Activated naive CD4-positive, alpha-beta T cell treated with anti-CD3 and anti-CD28 coated beads for 36 hours (primary cell): Measurements from ENCODE around the gene ACAP2. TPM values are rescaled to one million over a fixed set of nuclear protein-coding genes. Genes with fewer than 3 reads are reported as not detected.

Source experiments
- CTCF ChIA-PET: fragments of 350-600 bp; sonication (Branson Sonifier 250); formaldehyde crosslinking; loops from one replicate; lab custom pipeline; 2021; ENCODE audit warnings: antibody characterized with exemption; lab: Charles Lee
- DNase-seq: peaks from one replicate; pipeline ENCODE4 v3.0.0-alpha.2; 2020
- H3K27ac Mint-ChIP-seq: one replicate; pipeline ENCODE4 v1.8.0; 2021; ENCODE audit warnings: mild to moderate bottlenecking, mixed read lengths
- H3K27me3 Mint-ChIP-seq: one replicate; pipeline ENCODE4 v1.8.0; 2021; ENCODE audit warnings: low read depth, mixed read lengths
- H3K36me3 Mint-ChIP-seq: one replicate; pipeline ENCODE4 v1.8.0; 2021; ENCODE audit warnings: low read depth, mixed read lengths
- H3K4me1 Mint-ChIP-seq: one replicate; pipeline ENCODE4 v1.8.0; 2021; ENCODE audit warnings: low read depth, mixed read lengths
- H3K4me3 Mint-ChIP-seq: one replicate; pipeline ENCODE4 v1.8.0; 2021; ENCODE audit warnings: mild to moderate bottlenecking, moderate library complexity, mixed read lengths
- H3K9me3 Mint-ChIP-seq: one replicate; pipeline ENCODE4 v1.8.0; 2021; ENCODE audit warnings: mixed read lengths
- intact Hi-C: fragments of 100-400 bp; cut with micrococcal nuclease; formaldehyde crosslinking; loops from one replicate; pipeline ENCODE4 v1.15.1; 2023
- total RNA-seq, 2 experiments: library from RNA; stranded (reverse); gene quantifications; one replicate each; pipeline ENCODE4 v1.2.3, GENCODE V29; 2021

ACAP2 gene
- total RNA-seq, 2 experiments from 2014 or later = 37.9 to 42.1 TPM

DNA sequence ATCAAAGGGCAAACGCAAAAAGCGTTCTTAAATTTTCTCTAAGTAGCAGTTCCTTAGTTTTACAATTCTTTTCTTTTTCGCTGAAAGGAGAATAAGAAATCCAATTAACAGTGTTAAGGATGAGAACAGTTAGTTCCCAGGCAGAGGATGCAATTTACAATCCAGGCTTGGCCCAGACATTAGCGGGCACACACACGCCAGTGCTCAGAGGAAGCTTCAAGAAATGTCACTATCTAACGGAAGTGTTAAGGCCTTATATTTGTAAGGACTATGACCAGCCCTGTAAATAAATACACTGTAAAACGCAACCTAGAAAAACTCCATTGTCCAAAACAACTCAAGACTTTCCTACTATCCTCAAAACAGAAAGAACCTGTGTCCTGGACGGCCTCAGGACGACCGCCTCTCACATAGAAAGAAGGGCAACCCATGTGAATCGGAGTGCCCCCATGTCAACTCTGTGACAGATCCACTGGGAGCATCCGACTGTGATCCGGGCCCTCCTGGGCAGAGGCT lies 1.3 kb downstream of the ACAP2 start:
- peaks cover 48% of the 10 kb centered on the region for H3K4me1 Mint-ChIP-seq
- H3K4me3 Mint-ChIP-seq = peak overlapping the region; percentile 93
- no peak for DNase-seq
- no peaks in the 10 kb centered on the region for H3K27me3 Mint-ChIP-seq
- peaks cover 1% of the 10 kb centered on the region for H3K36me3 Mint-ChIP-seq
- H3K27ac Mint-ChIP-seq = peak overlapping the region; percentile 89
- intact Hi-C loops = loop anchor here (5.0 to 10.0 kb wide), 3 partner anchors 81 to 1063 kb away; partner anchors contain the start of genes LSG1 and RNF168
- CTCF ChIA-PET = interaction anchor here (0.7 to 2.7 kb wide), 4 partner anchors 50 to 170 kb away, joined by 3 to 21 read pairs (median 4); partner anchors contain the start of gene XXYLT1
- no peaks in the 10 kb centered on the region for H3K9me3 Mint-ChIP-seq

DNA sequence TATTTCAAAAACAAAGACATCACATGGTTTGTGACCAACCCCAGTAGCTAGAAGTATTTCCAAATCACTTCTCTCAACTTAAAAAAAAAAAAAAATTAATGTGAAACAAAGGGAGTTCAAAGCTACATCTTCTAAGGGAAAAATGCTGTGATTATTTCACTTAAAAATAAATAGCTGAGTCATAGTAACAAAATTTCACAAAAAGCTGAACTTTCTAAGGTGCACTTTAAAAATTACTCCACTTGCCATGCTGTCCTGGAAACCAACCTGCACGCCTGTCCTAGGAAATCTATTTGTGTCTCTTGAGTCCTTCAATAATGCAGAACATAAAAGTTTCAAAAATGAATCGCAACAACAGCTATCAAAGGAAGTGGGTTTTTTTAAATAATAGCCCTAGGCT lies 1.8 kb downstream of the ACAP2 start:
- H3K4me1 Mint-ChIP-seq = peaks cover 47% of the 10 kb centered on the region
- H3K27me3 Mint-ChIP-seq = no peaks in the 10 kb centered on the region
- intact Hi-C loops = loop anchor here (5.0 to 10.0 kb wide), 3 partner anchors 81 to 1064 kb away; partner anchors contain the start of genes LSG1 and RNF168
- H3K27ac Mint-ChIP-seq = peak overlapping the region; percentile 89
- DNase-seq = no peak
- CTCF ChIA-PET = interaction anchor here (1.2 to 2.7 kb wide), 3 partner anchors 49 to 170 kb away, joined by 3 to 21 read pairs (median 4); partner anchors contain the start of gene XXYLT1
- no peaks in the 10 kb centered on the region for H3K9me3 Mint-ChIP-seq
- H3K36me3 Mint-ChIP-seq = peaks cover 1% of the 10 kb centered on the region
- peak overlapping the region; percentile 93 for H3K4me3 Mint-ChIP-seq

DNA sequence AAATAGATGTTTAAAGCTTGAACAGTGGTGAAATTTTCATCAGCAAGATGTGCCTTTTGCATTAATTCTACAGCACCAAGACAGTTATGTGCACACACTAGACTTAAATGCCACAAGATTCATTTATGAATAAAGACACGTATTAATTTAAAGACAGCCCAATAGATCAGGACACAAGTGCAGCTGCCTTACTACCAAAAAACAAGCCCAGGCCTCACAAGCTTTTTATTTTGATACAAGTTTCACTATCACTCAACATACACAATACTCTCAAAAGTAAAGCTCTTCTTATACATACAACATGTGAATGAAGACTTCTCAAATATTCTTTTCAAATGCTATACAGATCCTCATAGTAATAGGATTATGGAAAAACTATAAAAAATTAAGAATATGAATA lies 2.4 kb downstream of the ACAP2 start:
- no peak for DNase-seq
- H3K9me3 Mint-ChIP-seq = no peaks in the 10 kb centered on the region
- peak overlapping the region; percentile 35 for H3K27ac Mint-ChIP-seq
- peaks cover 47% of the 10 kb centered on the region for H3K4me1 Mint-ChIP-seq
- H3K4me3 Mint-ChIP-seq = no peak overlapping the region
- H3K36me3 Mint-ChIP-seq = peaks cover 1% of the 10 kb centered on the region
- intact Hi-C loops = loop anchor here (5.0 to 10.0 kb wide), 3 partner anchors 82 to 1064 kb away; partner anchors contain the start of genes LSG1 and RNF168
- no peaks in the 10 kb centered on the region for H3K27me3 Mint-ChIP-seq
- CTCF ChIA-PET = interaction anchor here (1.1 to 2.7 kb wide), 3 partner anchors 58 to 169 kb away, joined by 4 to 21 read pairs (median 4); partner anchors contain the start of gene XXYLT1

DNA sequence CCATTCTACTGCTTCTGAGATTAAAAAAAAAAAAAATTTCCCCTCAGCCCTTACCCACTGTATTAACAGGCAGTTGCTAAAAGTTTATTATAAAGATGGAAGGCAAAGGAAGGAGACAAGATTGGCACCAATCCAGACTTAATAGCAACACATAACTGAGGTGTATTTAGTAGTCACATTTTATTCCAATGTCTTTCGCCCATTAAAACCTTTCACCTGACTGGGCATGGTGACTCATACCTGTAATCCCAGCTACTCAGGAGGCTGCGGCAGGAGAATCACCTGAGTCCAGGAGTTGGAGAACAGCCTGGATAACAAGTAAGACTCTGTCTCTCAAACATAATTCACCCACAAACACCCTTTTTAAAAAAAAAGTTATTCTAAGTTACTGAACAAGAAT lies 4.4 kb downstream of the ACAP2 start:
- H3K36me3 Mint-ChIP-seq = peaks cover 1% of the 10 kb centered on the region
- H3K27ac Mint-ChIP-seq = no peak overlapping the region
- CTCF ChIA-PET = interaction anchor here (0.6 to 0.7 kb wide), 2 partner anchors 137 to 173 kb away, joined by 3 read pairs; no protein-coding TSS in a partner anchor
- no peak for DNase-seq
- H3K4me3 Mint-ChIP-seq = no peak overlapping the region
- intact Hi-C loops = no loop called here
- peaks cover 50% of the 10 kb centered on the region for H3K4me1 Mint-ChIP-seq
- H3K27me3 Mint-ChIP-seq = no peaks in the 10 kb centered on the region
- no peaks in the 10 kb centered on the region for H3K9me3 Mint-ChIP-seq

DNA sequence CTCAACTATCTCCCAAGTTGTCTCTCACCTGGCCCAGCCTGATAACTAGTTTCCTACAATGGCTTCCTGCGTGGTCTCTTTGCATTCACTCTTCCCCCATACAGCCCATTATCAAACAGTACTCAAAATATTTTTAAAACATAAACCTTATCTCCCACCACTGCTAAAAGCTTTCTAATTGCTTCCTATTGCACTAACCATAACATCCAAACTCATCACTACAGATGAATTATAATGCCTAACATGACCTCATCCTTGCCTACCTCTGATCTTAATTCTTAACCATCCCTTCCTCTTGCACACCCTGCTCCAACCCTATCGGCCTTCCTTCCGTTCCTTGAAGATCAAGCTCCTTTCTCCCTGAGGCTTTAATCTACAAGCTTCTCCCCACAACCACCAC lies 17.0 kb downstream of the ACAP2 start:
- Mint-ChIP-seq H3K27ac (no peak overlapping the region), H3K4me3 (no peak overlapping the region), H3K36me3 (no peaks in the 10 kb centered on the region), H3K27me3 (no peaks in the 10 kb centered on the region), H3K9me3 (no peaks in the 10 kb centered on the region), H3K4me1 (peaks cover 38% of the 10 kb centered on the region)
- CTCF ChIA-PET = interaction anchor here (1.4 kb wide), 1 partner anchor 15 kb away, joined by 4 read pairs; no protein-coding TSS in a partner anchor
- intact Hi-C loops = no loop called here
- no peak for DNase-seq

DNA sequence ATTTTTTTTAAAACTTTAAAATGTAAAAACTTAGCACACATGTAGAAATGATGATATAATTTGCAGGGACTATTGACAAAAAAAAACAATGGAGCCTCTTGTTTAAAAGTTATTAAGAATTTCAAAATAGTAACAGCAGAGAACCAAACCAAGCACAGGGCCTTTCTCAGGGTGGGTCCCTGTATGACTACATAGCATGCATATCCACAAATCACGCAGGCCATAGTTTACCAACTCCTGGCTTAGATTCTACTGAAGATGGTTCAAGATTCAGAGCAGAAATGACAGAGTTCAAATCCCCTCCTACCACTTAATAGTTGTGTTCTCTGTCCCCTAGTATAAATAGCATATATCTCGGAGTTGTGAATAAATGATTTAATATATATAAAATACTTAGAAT lies 19.0 kb downstream of the ACAP2 start:
- Mint-ChIP-seq H3K27ac (no peak overlapping the region), H3K36me3 (no peaks in the 10 kb centered on the region), H3K9me3 (no peaks in the 10 kb centered on the region), H3K4me3 (no peak overlapping the region), H3K4me1 (peaks cover 40% of the 10 kb centered on the region), H3K27me3 (no peaks in the 10 kb centered on the region)
- CTCF ChIA-PET = no interaction called here
- intact Hi-C loops = no loop called here
- DNase-seq = no peak

DNA sequence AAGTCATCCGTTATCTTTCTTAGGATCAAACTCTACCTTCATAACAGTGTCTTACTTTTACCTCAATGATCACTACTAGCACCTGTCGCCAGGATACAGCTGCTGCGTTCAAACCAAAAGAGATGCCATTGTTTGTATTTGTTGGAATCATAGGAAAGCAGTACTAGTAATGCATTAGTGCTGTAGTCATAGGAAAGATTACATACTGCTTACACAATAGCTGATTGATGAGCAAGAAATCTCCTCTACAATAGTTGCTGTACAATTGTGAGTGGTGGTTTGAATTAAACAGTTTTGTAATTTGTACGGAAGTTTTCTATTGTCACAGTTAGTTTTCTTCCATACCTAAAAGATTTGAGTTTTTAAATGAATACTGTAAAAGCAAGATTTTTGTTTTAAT lies 21.4 kb downstream of the ACAP2 start:
- no peak overlapping the region for H3K4me3 Mint-ChIP-seq
- no peaks in the 10 kb centered on the region for H3K36me3 Mint-ChIP-seq
- H3K4me1 Mint-ChIP-seq = peaks cover 44% of the 10 kb centered on the region
- intact Hi-C loops = no loop called here
- H3K27me3 Mint-ChIP-seq = no peaks in the 10 kb centered on the region
- CTCF ChIA-PET = no interaction called here
- no peaks in the 10 kb centered on the region for H3K9me3 Mint-ChIP-seq
- no peak overlapping the region for H3K27ac Mint-ChIP-seq
- no peak for DNase-seq

DNA sequence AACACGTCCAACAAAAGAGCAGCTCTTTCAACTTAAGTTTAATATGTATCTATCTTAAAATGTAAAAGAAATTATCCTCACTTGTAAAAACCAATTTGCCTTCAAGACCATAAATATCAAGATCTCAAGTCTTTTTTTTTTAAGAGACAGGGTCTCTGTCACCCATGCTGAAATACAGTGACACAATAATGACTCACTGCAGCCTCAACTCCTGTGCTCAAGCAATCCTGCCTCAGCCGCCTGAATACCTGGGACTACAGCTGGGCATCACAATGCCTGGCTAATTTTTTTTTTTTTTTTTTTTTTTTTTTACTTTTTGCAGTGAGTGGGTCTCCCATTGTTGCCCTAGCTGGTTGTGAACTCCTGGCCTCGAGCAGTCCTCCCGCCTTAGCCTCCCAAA lies 26.0 kb downstream of the ACAP2 start:
- CTCF ChIA-PET = interaction anchor here (0.6 kb wide), 1 partner anchor 427 kb away, joined by 4 read pairs; no protein-coding TSS in a partner anchor
- H3K27me3 Mint-ChIP-seq = no peaks in the 10 kb centered on the region
- H3K4me3 Mint-ChIP-seq = no peak overlapping the region
- H3K4me1 Mint-ChIP-seq = peaks cover 42% of the 10 kb centered on the region
- no peak overlapping the region for H3K27ac Mint-ChIP-seq
- H3K9me3 Mint-ChIP-seq = no peaks in the 10 kb centered on the region
- intact Hi-C loops = no loop called here
- no peaks in the 10 kb centered on the region for H3K36me3 Mint-ChIP-seq
- DNase-seq = no peak

DNA sequence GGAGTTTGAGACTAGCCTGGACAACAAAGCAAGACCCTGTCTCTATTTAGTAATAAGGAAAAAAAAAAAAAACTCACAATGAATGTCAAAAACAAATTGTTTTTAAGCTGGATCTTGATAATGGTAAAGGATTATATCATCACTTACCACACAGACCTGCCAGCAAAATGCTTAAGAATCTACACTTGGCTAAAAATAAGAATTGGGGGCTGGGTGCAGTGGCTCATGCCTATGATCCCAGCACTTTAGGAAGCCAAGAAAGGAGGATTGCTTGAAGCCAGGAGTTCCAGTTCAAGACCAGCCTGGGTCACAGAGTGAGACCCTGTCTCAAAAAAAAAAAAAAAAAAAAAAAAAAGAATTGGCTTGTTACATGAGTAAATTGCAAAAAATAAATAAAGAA lies 31.0 kb downstream of the ACAP2 start:
- peaks cover 57% of the 10 kb centered on the region for H3K4me1 Mint-ChIP-seq
- no peaks in the 10 kb centered on the region for H3K27me3 Mint-ChIP-seq
- peaks cover 10% of the 10 kb centered on the region for H3K36me3 Mint-ChIP-seq
- no peak overlapping the region for H3K4me3 Mint-ChIP-seq
- H3K27ac Mint-ChIP-seq = no peak overlapping the region
- no peaks in the 10 kb centered on the region for H3K9me3 Mint-ChIP-seq
- CTCF ChIA-PET = interaction anchor here (1.7 kb wide), 1 partner anchor 13 kb away, joined by 4 read pairs; no protein-coding TSS in a partner anchor
- no peak for DNase-seq
- intact Hi-C loops = no loop called here

DNA sequence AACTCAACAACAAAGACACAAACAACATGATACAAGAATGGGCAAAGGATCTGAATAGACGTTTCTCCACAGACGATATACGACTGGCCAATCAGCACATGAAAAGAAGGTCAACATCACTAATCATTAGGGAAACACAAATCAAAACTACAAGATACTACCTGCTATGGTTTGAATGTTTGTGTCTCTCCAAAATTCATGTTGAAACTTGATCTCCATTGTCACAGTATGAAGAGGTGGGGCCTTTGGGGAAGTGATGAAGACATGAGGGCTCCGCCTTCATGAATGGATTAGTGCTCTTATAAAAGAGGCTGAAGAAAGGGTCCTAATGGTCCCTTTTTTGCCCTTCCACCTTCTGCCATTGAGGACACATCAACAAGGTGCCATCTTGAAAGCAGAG lies 32.3 kb downstream of the ACAP2 start:
- Mint-ChIP-seq H3K27ac (no peak overlapping the region), H3K9me3 (no peaks in the 10 kb centered on the region), H3K4me1 (peaks cover 58% of the 10 kb centered on the region), H3K36me3 (peaks cover 16% of the 10 kb centered on the region), H3K27me3 (no peaks in the 10 kb centered on the region), H3K4me3 (no peak overlapping the region)
- CTCF ChIA-PET = interaction anchor here (1.7 kb wide), 1 partner anchor 15 kb away, joined by 4 read pairs; no protein-coding TSS in a partner anchor
- DNase-seq = no peak
- intact Hi-C loops = no loop called here

DNA sequence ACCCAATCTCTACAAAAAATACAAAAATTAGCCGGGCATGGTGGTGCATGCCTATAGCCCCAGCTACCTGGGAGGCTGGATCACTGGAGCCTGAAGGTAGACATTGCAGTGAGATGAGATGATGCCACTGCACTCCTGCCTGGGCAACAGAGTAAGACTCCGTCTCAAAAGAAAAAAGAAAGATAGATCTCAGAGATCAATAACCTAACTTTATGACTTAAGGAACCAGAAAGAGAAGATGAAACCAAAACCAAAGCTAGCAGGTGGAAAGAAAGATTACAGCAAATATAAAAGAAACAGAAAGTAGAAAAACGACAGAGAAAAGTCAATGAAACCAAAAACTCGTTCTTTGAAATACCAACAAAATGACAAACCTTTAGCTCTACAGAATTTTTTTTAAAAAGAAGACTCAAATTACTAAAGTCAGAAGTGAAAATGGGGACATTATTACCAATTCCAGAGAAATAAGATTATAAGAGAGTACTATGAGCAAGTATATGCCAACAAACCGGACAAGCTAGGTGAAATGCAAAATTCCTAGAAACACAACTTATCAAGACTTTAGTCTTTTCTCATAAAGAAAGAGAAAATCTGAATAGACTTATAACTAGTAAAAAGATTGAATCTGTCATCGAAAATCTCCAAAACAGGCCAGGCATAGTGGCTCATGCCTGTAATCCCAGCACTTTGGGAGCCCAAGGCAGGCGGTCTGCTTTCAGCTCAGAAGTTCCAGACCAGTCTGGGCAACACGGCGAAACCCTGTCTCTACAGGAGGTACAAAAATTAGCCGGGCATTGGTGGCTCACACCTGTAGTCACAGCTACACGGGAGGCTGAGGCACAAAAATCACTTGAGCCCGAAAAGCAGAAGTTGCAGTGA lies 35.0 kb downstream of the ACAP2 start:
- CTCF ChIA-PET = interaction anchor here (0.7 to 1.0 kb wide), 3 partner anchors 13 to 111 kb away, joined by 3 to 4 read pairs (median 3); no protein-coding TSS in a partner anchor
- Mint-ChIP-seq H3K36me3 (peaks cover 16% of the 10 kb centered on the region), H3K27ac (no peak overlapping the region), H3K4me3 (peak overlapping the region; percentile 28), H3K9me3 (no peaks in the 10 kb centered on the region), H3K4me1 (peaks cover 47% of the 10 kb centered on the region), H3K27me3 (no peaks in the 10 kb centered on the region)
- intact Hi-C loops = loop anchor here (1.0 to 5.0 kb wide), 4 partner anchors 36 to 130 kb away; partner anchors contain the start of gene ACAP2
- DNase-seq = no peak

DNA sequence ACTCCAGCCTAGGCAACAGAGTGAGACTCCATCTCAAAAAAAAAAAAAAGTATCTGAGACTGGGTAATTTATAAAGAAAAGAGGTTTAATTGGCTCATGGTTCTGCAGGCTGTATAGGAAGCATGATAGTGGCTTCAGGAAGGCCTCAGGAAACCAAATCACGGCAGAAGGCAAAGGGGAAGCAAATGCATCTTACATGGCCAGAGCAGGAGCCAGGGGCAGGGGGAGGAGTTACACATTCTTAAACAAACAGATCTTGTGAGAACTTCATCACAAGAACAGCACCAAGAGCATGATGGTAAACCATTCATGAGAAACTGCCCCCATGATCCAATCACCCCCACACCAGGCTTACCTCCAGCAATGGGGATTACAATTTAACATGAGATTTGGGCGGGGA lies 37.2 kb downstream of the ACAP2 start:
- Mint-ChIP-seq H3K36me3 (peaks cover 14% of the 10 kb centered on the region), H3K27ac (no peak overlapping the region), H3K27me3 (no peaks in the 10 kb centered on the region), H3K9me3 (no peaks in the 10 kb centered on the region), H3K4me1 (peaks cover 53% of the 10 kb centered on the region), H3K4me3 (no peak overlapping the region)
- intact Hi-C loops = loop anchor here (5.0 kb wide), 2 partner anchors 52 to 132 kb away; no protein-coding TSS in a partner anchor
- DNase-seq = no peak
- CTCF ChIA-PET = interaction anchor here (0.7 kb wide), 1 partner anchor 818 kb away, joined by 3 read pairs; no protein-coding TSS in a partner anchor
